HepG2 (cell line): ENCODE data around the gene GPR101. TPM values are rescaled to one million over a fixed set of nuclear protein-coding genes. Genes with fewer than 3 reads are reported as not detected.

ENCODE experiments used
- HBP1 ChIP-seq: IDR thresholded peaks from 2 replicates; pipeline ENCODE4 v1.6.1; 2016; ENCODE audit warnings: low read depth, control low read depth
- LCORL ChIP-seq, 2 experiments: fragments of 450-650 bp in 1 of 2; sonication (generic) in 1 of 2; formaldehyde crosslinking in 1 of 2; IDR thresholded peaks; 2 replicates each; pipeline versions ENCODE4 v1.5.0 to v1.6.1; 2017 to 2020; ENCODE audit warnings: antibody characterized with exemption in 1 of 2, missing genetic modification reagents in 1 of 2
- THAP8 ChIP-seq: sonication (generic); formaldehyde crosslinking; IDR thresholded peaks from 2 replicates; pipeline ENCODE4 v1.5.1; 2020; ENCODE audit warnings: missing genetic modification reagents, mild to moderate bottlenecking, borderline replicate concordance
- U2AF1 ChIP-seq: fragments of 200-400 bp; formaldehyde crosslinking; optimal IDR thresholded peaks from 2 replicates; pipeline ENCODE3; 2017; ENCODE audit warnings: mild to moderate bottlenecking, low read depth, low read length
- ZFP37 ChIP-seq: sonication (generic); formaldehyde crosslinking; IDR thresholded peaks from 2 replicates; pipeline ENCODE4 v1.4.0; 2020; ENCODE audit warnings: missing genetic modification reagents, borderline replicate concordance
- ZNF205 ChIP-seq: IDR thresholded peaks from 2 replicates; pipeline ENCODE4 v1.6.1; 2018; ENCODE audit warnings: missing biosample characterization, missing genetic modification reagents
- ZNF292 ChIP-seq: sonication (generic); formaldehyde crosslinking; IDR thresholded peaks from 2 replicates; pipeline ENCODE4 v1.8.1; 2022; ENCODE audit warnings: mild to moderate bottlenecking, low read depth, missing genetic modification reagents, borderline replicate concordance
- ZNF639 ChIP-seq: conservative IDR thresholded peaks from 2 replicates; pipeline ENCODE4 v1.6.1; 2018; ENCODE audit warnings: missing genetic modification reagents
- ZNF7 ChIP-seq: IDR thresholded peaks from 2 replicates; pipeline ENCODE4 v1.6.1; 2016; ENCODE audit warnings: missing biosample characterization, missing genetic modification reagents
- polyA plus RNA-seq, 8 experiments: library from polyadenylated mRNA; depleted of rRNA in 3 of 8; stranded (reverse) in 7 of 8; unstranded in 1 of 8; fragments of >200 nt; fragmentation: Illumina TruSeq in 4 of 8; extraction: Trizol in 4 of 8; gene quantifications; 2 replicates each; pipeline versions ENCODE4 v1.2.1 to v1.2.3, GENCODE V29; 2011 to 2016; ENCODE audit warnings: low read depth in 4 of 8, missing spikeins in 1 of 8, mixed read lengths in 1 of 8; ENCODE audit not compliant: insufficient read depth in 1 of 8
- total RNA-seq, 5 experiments: library from RNA; depleted of rRNA; stranded (reverse); fragments of >200 nt; fragmentation: Illumina TruSeq; extraction: Trizol; gene quantifications; 2 replicates each; pipeline ENCODE4 v1.2.3, GENCODE V29; 2016; ENCODE audit warnings: low read depth in 1 of 5

The GPR101 gene
- total and polyA plus RNA-seq, 2 of the 13 experiments (the other 11 are each of a cell fraction or from before 2014, with no cell fraction given), result not detected

- TF ChIP-seq ZFP37 (CRISPR knock-in tag) (no peak), ZNF639 (CRISPR knock-in tag) (no peak), THAP8 (CRISPR knock-in tag) (no peak), HBP1 (no peak), LCORL (IDR thresholded peaks at IDR 0.05) (no peak), LCORL (CRISPR knock-in tag; IDR thresholded peaks at IDR 0.05) (no peak), ZNF205 (CRISPR knock-in tag) (no peak), ZNF292 (CRISPR knock-in tag) (no peak), ZNF7 (CRISPR knock-in tag) (no peak), U2AF1 (no peak)
Observed at GRCh38 chrX:137058339-137059127, 24.7 kb upstream of the GPR101 start (continued).
